ENCODE data around the gene ADPRH. TPM values are rescaled to one million over a fixed set of nuclear protein-coding genes. Genes with fewer than 3 reads are reported as not detected.

Gene ADPRH
- total RNA-seq, 1 experiment from 2014 or later, result 0.21 TPM

DNA sequence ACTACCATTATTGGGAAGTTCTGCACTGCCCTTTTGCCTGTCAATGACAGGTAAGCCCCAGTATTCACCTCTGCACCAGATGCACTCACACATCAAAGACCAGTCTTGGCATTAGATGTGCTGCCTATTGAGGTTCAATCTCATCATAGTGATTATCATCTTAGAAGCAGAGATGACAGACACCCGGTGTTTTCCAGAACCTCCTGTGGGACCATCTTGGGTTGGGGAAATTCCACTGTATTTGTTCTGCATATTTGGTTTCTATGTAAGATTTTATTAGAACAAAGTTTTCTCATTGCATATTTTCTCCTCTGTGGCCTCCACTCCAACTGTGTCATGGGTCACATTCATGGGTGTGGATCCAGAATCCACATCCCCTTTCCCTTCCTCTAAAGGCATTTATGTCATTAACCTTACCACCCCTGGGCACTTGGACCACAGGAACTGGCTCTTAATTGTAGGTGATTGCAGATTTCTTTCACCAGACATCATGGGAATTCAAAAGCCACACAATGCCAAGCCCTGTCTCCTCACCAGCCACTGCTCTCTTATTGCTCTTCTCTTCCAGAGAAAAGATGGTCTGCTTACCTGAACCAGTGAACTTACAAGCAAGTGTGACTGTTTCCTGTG, 49.6 kb downstream of the ADPRH start:
- no peak for DNase-seq (ENCODE audit: low spot score)

DNA sequence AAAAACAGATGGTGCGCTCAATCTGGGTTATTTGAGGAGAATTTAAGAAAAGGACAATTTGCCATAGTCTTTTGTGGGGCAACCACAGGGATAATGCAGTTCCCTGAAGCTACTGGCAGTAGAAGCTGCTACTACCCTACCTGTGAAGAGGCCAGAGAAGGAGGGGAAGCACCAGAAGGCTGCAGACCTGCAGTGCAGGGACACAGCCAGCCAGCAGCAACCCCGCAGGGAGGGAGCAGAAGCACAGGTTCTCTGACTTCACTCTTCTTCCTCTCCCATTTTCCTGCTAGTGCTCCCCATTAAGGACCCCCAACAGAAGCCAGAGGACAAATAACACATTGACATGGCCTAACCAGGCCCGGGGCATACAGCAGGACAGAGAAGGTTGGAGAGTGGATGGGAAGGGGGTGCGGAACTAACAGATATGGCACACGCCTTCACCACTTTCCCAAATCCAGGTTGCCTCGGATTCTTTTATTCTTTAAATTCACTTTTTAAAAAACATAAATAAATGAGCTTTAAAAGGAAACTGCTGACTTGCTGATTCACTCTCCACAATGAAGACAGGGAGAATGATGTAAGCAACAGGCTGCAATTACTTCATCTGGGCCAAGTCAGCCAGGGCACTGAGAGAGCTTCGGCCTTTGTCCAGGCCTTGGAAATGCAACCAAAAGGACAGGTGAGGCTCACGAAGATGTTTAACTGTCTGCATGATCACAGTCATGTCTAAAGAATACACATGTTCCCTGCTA, 51.0 kb downstream of the ADPRH start:
- DNase-seq (ENCODE audit: low spot score), result no peak

DNA sequence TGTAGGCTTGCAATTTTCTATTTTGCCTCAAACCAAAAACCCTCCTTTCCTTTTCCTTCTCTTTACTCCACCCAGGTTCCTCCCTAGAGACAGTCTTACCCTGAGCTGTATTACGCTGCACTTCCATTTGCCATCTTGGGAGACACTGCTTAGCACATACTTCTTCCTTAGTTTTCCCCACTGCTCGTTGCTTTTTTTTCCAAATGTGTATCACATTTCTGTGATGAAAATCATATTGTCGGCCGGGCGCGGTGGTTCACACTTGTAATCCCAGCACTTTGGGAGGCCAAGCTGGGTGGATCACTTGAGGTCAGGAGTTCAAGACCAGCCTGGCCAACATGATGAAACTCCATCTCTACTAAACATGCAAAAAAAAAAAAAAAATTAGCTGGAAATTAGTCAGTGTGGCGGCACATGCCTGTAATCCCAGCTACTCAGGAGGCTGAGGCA, 51.6 kb downstream of the ADPRH start:
- DNase-seq (ENCODE audit: low spot score), result no peak

DNA sequence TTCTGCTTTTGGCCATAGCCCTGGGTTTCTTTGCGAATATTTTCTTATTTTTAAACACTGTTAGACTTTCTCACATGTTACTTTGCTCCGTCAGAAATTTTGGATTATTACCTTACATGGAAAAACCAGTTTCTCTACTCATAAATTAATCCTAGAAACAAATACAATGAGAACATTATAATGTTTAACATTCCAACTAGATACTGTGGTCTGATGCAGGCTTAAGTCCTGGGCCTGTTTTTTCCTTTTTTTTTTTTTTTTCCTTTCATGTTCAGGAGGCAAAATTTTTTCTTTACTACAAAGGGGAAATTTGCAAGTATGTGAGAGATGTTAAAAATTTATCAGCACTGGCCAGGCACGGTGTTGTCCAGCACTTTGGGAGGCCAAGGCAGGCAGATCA, 52.2 kb downstream of the ADPRH start:
- DNase-seq (ENCODE audit: low spot score), result no peak

DNA sequence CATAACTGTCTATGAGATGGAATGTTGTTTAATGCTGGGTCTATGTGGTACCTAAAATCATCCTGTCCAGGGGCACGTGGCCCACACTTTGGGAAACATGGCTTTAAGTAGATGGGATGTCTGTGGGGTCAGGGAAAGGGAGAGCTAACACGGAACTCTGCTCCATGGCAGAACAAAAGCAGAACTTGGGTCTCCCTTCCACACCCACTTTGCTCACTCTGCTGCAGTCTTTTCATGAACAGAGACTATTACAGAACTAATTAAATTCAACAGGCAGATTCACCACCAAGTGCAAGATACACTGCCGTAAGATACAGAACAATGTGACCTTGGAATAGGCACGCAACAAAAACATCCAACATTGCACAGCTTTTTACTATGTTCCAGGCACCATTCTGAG, 52.9 kb downstream of the ADPRH start:
- no peak for DNase-seq (ENCODE audit: low spot score)

DNA sequence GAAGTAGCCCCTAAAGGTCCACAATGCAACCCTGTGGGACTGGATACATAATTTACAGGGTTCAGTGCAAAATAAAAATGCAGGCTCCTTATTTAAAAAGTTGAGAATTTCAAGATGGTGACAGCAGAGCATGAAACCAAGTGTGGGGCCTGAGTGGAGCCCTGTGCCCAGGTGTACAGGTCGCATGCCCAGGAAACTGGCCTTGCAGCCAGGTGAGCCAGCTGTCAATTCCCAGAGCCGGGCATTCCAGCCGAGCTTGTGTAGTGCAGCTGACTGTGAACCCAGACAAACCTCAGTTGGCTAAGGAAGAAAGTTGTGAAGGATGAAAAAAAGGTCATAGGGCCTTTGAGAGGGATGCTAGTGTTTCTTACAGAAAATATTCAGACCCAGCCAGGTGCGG, 53.5 kb downstream of the ADPRH start:
- DNase-seq (ENCODE audit: low spot score), result no peak

DNA sequence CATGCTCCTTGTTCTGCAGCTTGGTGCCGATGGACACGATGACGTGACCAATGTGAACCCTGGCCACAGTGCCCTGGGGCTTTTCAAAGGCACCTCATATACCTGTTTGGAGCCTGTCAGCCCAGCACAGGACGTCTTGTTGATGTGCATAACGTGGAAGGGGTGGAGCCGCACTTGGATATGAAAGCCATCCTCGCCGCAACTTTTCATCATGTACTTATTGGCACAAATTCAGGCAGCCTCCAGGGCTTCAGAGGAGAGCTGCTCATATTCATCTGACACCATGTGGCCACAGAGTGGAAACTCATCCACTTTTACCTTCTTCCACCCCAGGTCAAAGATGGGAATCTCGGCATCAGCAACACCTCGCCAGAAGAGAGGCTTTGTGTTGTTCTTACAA, 56.4 kb downstream of the ADPRH start:
- DNase-seq (ENCODE audit: low spot score), result no peak

DNA sequence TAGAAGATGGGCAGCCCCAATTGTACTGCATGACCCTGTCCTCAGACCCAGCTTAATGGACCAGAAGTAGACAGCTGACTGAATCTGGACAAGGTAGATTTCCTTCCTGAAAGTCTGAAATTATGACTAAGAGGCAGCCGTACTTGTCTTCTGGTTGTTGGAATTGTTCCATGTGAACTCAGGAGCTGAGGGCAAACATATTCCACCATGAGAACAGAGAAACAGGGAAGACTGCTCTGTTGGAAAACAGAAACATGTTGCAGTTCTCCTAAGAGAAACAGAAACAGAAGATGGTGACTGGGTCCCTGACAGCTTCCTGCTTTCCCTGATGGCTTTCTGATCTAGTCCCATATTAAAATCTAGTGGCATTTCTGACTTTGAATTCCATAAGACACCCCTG, 57.0 kb downstream of the ADPRH start:
- peak; percentile 39 for DNase-seq (ENCODE audit: low spot score)

DNA sequence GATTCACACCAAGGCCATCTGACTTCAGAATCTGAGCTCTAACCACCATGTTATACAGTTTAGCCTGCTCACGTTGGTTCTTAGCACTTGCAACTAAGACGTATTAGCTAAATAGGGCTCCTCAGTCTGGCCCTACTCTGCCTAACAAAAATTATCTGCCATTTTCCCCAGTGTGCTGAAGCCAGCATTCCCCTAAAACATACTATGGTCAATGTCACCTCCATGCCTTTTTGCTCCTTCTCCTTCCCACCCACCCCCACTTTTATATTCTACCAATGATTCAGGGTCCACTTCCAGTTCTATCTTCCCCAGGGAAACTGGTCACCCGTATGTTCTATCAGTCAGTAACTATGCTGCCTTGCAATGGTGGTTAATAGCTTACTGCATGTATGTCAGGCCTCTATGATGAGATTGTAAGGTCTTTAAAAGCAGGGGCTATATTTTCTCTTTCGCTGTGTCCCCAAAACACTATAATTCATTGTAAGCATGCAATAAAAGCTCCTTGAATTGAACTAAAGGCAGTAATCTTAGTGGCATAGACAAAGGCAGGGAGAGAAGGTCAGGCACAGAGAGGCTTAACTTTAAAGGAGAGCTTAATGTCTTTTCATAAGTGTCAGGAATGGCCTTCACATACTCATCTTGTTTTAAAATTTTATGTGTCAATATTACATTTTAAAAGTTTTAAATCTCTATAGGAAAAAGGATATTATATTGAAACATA, 57.8 kb downstream of the ADPRH start:
- DNase-seq (ENCODE audit: low spot score), result no peak

DNA sequence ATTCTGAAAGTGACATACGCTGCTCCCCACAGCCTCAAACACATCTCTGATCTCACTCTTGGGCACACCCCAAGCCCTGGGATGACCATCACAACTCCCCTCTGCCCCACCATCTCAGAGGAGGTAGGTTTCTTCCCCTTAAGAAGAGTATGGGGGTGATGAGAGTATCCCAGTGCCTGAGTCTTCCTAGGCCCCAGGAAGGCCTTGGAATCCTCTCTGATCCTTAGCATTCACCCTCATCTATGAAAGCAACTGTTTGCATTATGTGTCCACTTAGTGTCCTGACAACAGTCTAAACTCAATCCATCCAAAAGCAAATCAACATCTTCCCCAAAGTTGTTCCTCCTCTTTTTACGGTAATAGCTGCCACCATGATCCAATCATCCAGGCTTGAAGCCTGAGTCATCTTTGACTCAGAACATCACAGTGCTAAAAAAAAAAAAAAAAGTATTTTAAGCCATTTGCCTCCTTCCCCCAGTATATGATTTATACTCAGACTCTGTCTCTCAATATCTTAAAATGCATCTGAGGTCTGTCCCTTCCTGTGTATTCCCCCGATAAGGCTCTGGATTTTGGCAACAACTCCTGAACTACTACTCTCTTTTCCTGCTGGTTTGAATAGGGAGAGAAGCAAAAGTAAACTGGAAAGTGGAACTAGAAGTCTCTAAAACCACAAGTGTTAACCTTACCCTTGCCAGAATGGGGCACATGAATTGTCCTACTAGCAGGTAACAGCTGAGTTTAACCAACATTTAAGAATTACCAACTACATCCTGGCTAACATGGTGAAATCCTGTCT, 58.6 kb downstream of the ADPRH start:
- DNase-seq (ENCODE audit: low spot score), result peak; percentile 90

Other genes with a start within 250 kb of the ADPRH start
- gene TMEM39A, start 115.9 kb upstream of the ADPRH start, total RNA-seq (2014; rRNA removed; shearing (Covaris generic)), result 30.4 and 32.6 TPM in 2 replicates
- 15.7 and 18.9 TPM in 2 replicates for gene POGLUT1, start 110.5 kb upstream of the ADPRH start, total RNA-seq (2014; rRNA removed; shearing (Covaris generic))
- 74.4 and 113 TPM in 2 replicates for gene TIMMDC1, start 80.9 kb upstream of the ADPRH start, total RNA-seq (2014; rRNA removed; shearing (Covaris generic))
- not detected in 2 replicates for gene CD80, start 19.9 kb upstream of the ADPRH start, total RNA-seq (2014; rRNA removed; shearing (Covaris generic))
- gene PLA1A, start 18.4 kb downstream of the ADPRH start, total RNA-seq (2014; rRNA removed; shearing (Covaris generic)), result not detected in 2 replicates
- gene POPDC2, start 81.1 kb downstream of the ADPRH start, total RNA-seq (2014; rRNA removed; shearing (Covaris generic)), result not detected in 2 replicates
- 46.2 and 58.3 TPM in 2 replicates for gene COX17, start 97.9 kb downstream of the ADPRH start, total RNA-seq (2014; rRNA removed; shearing (Covaris generic))
- gene CFAP91, start 123.5 kb downstream of the ADPRH start, total RNA-seq (2014; rRNA removed; shearing (Covaris generic)), result 1.8 and 2.2 TPM in 2 replicates
- gene NR1I2, start 202.6 kb downstream of the ADPRH start, total RNA-seq (2014; rRNA removed; shearing (Covaris generic)), result not detected in 2 replicates

Data from A172 (cell line).